ENCODE data around the gene CNN2.

The CNN2 gene

DNA sequence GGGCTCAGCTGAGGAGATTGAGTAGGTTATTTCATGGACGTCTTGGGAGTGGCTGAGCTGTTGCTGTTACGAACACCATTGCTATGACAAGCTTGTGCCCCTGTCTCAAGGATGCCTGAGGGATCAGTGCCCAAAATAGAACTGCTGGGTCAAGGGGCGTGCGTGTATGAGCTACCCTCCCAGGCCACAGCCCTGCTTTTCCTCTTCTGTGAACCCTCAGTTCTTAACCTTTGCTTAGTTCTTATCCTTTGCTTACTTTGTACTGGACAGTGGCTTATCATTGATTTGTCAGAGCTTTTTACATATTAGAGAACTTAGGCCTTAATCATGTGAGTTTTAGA is 49.6 kb downstream of the CNN2 start:
- TF ChIP-seq CTCF (IDR thresholded peaks at IDR 0.05; ENCODE audit: low read depth, low read length, missing control alignments): no peak
- H3K4me3 ChIP-seq (replicated peaks; ENCODE audit: low read depth, low read length): no peak overlapping the region
- no peak for DNase-seq (ENCODE audit: extremely low read depth, low read depth)

DNA sequence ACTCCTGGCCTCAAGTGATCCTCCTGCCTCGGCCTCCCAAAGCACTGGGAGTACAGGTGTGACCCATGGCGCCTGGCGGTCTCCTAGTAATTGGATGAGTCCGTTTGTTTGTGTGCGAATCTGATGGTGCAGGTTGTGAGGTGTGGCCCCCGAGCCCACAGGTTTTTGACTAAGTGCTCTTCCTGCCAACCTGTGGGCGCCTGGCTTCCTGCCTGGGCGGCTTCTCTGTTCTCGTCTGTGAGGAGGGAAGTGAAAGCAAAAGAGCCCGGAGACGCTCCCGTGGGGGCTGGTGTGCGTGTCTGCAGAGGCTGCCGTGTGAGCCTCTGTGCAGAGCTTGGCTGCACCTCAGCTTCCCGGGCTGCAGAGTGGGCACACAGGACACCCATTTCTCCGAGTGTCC is 50.5 kb downstream of the CNN2 start:
- DNase-seq (ENCODE audit: extremely low read depth, low read depth): no peak
- no peak overlapping the region for H3K4me3 ChIP-seq (replicated peaks; ENCODE audit: low read depth, low read length)
- TF ChIP-seq CTCF (IDR thresholded peaks at IDR 0.05; ENCODE audit: low read depth, low read length, missing control alignments): no peak

GRCh38 chr19:1079566-1080111 is 53.2 kb downstream of the CNN2 start:
- DNase-seq (ENCODE audit: extremely low read depth, low read depth): no peak
- no peak overlapping the region for H3K4me3 ChIP-seq (replicated peaks; ENCODE audit: low read depth, low read length)
- TF ChIP-seq CTCF (IDR thresholded peaks at IDR 0.05; ENCODE audit: low read depth, low read length, missing control alignments): no peak

GRCh38 chr19:1080360-1081161 is 54.2 kb downstream of the CNN2 start:
- TF ChIP-seq CTCF (IDR thresholded peaks at IDR 0.05; ENCODE audit: low read depth, low read length, missing control alignments): no peak
- H3K4me3 ChIP-seq (replicated peaks; ENCODE audit: low read depth, low read length): no peak overlapping the region
- no peak for DNase-seq (ENCODE audit: extremely low read depth, low read depth)

DNA sequence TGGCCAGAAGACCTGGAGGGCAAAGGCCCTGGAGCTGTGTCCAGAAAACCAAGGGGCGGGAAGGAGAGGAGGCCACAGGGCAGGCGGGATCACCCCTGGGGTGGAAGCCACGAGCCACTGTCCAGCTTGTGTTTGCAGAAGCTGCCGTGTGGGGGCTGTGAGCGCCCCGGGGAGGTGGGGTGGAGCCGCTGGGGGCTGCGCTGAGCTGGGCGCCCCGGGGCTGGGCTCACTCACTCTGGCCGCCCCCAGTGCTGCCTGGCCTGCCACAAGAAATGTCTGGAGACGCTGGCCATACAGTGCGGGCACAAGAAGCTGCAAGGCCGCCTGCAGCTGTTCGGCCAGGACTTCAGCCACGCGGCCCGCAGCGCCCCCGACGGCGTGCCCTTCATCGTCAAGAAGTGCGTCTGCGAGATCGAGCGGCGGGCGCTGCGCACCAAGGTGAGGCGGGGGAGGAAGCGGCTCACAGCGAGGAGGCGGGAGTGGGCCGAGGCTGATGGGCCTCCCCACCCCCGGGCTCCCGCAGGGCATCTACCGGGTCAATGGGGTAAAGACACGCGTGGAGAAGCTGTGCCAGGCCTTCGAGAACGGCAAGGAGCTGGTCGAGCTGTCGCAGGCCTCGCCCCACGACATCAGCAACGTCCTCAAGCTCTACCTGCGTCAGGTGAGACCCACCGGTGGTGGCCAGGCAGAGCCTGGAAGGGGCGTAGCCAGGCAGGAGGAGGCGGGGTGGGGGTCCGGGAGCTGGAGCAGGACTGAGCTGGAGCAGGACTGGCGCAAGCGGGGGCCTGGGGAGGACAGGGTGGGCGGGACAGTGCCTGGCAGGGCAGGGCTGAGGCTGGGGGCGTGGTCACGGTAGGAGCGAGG is 55.1 kb downstream of the CNN2 start:
- TF ChIP-seq CTCF (IDR thresholded peaks at IDR 0.05; ENCODE audit: low read depth, low read length, missing control alignments): no peak
- DNase-seq (ENCODE audit: extremely low read depth, low read depth): no peak
- H3K4me3 ChIP-seq (replicated peaks; ENCODE audit: low read depth, low read length): no peak overlapping the region

DNA sequence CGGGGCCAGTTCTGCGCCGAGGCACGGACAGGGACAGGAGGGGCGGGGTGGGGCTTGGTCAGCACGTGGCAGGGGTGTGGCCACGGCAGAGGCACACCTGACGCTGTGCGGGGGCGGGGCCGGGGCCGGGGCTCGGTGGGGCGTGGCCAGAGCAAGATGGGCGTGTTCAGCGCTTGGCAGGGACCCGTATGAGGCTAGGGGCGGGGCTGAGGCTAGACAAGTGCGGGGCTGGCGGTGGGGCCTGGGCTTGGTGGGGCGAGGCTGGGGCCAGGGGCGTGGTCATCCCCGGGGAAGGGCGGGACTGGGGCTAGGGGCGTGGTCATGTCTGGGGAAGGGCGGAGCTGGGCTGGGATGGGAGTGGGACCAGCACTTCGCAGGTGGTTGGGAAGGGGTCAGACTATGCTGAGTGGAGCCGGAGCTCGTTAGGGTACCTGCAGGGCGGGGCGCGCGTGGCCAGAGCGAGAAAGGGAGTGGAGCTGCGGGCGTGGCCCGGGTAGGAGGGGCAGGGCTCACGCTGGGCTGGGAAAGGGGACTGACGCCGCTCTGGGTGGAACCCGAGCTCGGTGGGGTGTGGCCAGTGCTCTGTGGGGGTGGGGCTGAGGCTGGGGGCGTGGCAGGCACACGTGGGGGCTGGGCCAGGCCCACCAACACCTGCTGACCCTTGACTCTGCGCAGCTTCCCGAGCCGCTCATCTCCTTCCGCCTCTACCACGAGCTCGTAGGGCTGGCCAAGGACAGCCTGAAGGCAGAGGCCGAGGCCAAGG is 55.9 kb downstream of the CNN2 start:
- TF ChIP-seq CTCF (IDR thresholded peaks at IDR 0.05; ENCODE audit: low read depth, low read length, missing control alignments): no peak
- no peak overlapping the region for H3K4me3 ChIP-seq (replicated peaks; ENCODE audit: low read depth, low read length)
- DNase-seq (ENCODE audit: extremely low read depth, low read depth): no peak
